HEK293T (cell line): ENCODE data around the gene CALML6.

ENCODE experiments used
- ARNT ChIP-seq: fragments of 450-650 bp; IDR thresholded peaks from 2 replicates; pipeline ENCODE4 v1.6.1; 2017; ENCODE audit warnings: mild to moderate bottlenecking
- CTBP1 ChIP-seq: fragments of 450-650 bp; IDR thresholded peaks from 2 replicates; pipeline ENCODE4 v1.6.1; 2016; ENCODE audit warnings: borderline replicate concordance
- ELF4 ChIP-seq: fragments of 450-650 bp; IDR thresholded peaks from 2 replicates; pipeline ENCODE4 v1.6.1; 2017; ENCODE audit warnings: antibody characterized with exemption
- FOXA1 ChIP-seq: fragments of 450-650 bp; IDR thresholded peaks from 2 replicates; pipeline ENCODE4 v1.6.1; 2016; ENCODE audit warnings: mild to moderate bottlenecking
- FOXK2 ChIP-seq: fragments of 450-650 bp; IDR thresholded peaks from 2 replicates; pipeline ENCODE4 v1.6.1; 2016; ENCODE audit warnings: mild to moderate bottlenecking
- FOXM1 ChIP-seq: fragments of 450-650 bp; IDR thresholded peaks from 2 replicates; pipeline ENCODE4 v1.6.1; 2017; ENCODE audit warnings: mild to moderate bottlenecking, borderline replicate concordance
- HDGF ChIP-seq: fragments of 450-650 bp; IDR thresholded peaks from 2 replicates; pipeline ENCODE4 v1.6.1; 2017; ENCODE audit warnings: antibody characterized with exemption, borderline replicate concordance
- LEF1 ChIP-seq: fragments of 450-650 bp; IDR thresholded peaks from 2 replicates; pipeline ENCODE4 v1.6.1; 2017; ENCODE audit warnings: mild to moderate bottlenecking, borderline replicate concordance
- NFRKB ChIP-seq: fragments of 450-650 bp; IDR thresholded peaks from 2 replicates; pipeline ENCODE4 v1.6.1; 2016; ENCODE audit warnings: mild to moderate bottlenecking, moderate library complexity
- SP1 ChIP-seq: fragments of 450-650 bp; IDR thresholded peaks from 2 replicates; pipeline ENCODE4 v1.6.1; 2017
- SUZ12 ChIP-seq: fragments of 450-650 bp; IDR thresholded peaks from 2 replicates; pipeline ENCODE4 v1.6.1; 2016; ENCODE audit warnings: mild to moderate bottlenecking
- TARDBP ChIP-seq: fragments of 450-650 bp; IDR thresholded peaks from 2 replicates; pipeline ENCODE4 v1.6.1; 2016
- ZNF384 ChIP-seq: fragments of 450-650 bp; IDR thresholded peaks from 2 replicates; pipeline ENCODE4 v1.6.1; 2016
- TF ChIP-seq, protein P1 (sequence below): fragments of 450-650 bp; IDR thresholded peaks from 2 replicates; pipeline ENCODE4 v1.6.1; 2016

- TF ChIP-seq TARDBP (no peak), SUZ12 (no peak), ELF4 (no peak), SP1 (no peak), LEF1 (no peak), NFRKB (no peak), FOXK2 (no peak), HDGF (no peak), ZNF384 (no peak), CTBP1 (no peak), FOXA1 (no peak), FOXM1 (no peak), ARNT (no peak)
- TF ChIP-seq, protein P1, sequence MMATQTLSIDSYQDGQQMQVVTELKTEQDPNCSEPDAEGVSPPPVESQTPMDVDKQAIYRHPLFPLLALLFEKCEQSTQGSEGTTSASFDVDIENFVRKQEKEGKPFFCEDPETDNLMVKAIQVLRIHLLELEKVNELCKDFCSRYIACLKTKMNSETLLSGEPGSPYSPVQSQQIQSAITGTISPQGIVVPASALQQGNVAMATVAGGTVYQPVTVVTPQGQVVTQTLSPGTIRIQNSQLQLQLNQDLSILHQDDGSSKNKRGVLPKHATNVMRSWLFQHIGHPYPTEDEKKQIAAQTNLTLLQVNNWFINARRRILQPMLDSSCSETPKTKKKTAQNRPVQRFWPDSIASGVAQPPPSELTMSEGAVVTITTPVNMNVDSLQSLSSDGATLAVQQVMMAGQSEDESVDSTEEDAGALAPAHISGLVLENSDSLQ, result no peak
These were observed 23.5 kb upstream of the CALML6 start for GRCh38 chr1:1891349-1892078.
